DND-41 (cell line): ENCODE data around the gene RAE1.

Experiments
- EZH2 ChIP-seq: IDR thresholded peaks from 3 replicates; pipeline ENCODE4 v1.6.1; 2012; ENCODE audit warnings: borderline replicate concordance, low read depth, mild to moderate bottlenecking, moderate library complexity, low read length, inconsistent platforms; ENCODE audit not compliant: severe bottlenecking
- TF ChIP-seq, protein P1 (sequence below): IDR thresholded peaks from 2 replicates; pipeline ENCODE4 v1.5.1; 2012; ENCODE audit warnings: borderline replicate concordance, low read length, moderate library complexity, mild to moderate bottlenecking; ENCODE audit not compliant: poor library complexity, severe bottlenecking; ENCODE audit errors: extremely low read depth

DNA sequence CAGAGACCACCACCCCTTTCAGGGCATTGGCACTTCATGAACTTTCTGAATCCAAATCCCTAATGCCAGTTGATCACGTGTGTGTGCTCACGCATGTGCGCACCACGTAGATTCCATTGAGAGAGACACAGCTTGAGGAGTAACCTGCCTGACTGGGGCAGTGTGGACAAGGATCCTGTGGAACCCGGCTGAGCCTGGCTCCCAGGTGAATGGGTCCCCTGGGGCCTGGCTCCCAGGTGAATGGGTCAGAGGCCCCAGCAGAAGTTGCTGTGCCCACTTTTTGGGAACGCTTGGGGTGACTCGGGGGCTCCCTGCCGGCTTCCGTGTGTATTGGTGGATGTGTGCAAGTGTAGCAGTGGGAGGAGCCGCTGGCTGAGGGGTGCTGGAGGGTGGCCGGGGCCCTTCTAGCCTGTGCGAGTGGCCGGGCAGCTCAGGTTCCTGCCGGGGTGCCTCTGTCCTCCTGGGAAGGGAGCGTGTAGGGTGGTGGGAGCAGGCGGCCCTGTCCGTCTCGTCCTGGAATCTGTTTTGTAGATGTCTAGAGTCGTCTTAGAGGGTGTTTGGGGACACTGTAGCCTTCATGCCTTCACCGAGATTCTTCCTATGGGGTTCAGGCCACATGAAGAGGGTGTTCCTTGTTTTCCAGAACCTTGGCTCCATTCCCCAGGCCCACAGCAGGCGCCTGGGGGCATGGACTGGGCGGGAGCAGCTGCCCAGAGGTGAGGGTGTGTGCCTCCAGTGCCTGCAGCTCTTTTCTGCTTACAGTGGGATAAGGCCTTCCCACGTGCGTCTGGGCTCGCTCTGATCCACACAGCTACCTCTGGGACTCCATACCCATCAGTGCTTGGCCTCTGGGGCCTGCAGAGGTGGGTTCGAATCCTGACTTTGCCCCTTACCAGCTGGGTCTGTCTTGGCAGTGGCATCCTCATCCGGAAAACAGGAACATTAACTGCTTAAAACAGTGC, 43.3 kb downstream of the RAE1 start:
- TF ChIP-seq, protein P1, sequence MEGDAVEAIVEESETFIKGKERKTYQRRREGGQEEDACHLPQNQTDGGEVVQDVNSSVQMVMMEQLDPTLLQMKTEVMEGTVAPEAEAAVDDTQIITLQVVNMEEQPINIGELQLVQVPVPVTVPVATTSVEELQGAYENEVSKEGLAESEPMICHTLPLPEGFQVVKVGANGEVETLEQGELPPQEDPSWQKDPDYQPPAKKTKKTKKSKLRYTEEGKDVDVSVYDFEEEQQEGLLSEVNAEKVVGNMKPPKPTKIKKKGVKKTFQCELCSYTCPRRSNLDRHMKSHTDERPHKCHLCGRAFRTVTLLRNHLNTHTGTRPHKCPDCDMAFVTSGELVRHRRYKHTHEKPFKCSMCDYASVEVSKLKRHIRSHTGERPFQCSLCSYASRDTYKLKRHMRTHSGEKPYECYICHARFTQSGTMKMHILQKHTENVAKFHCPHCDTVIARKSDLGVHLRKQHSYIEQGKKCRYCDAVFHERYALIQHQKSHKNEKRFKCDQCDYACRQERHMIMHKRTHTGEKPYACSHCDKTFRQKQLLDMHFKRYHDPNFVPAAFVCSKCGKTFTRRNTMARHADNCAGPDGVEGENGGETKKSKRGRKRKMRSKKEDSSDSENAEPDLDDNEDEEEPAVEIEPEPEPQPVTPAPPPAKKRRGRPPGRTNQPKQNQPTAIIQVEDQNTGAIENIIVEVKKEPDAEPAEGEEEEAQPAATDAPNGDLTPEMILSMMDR, result no peak
- TF ChIP-seq EZH2, result no peak
